GM10248 (cell line): ENCODE measurements around the gene SCARB2.

Experiments used
- CTCF ChIA-PET: fragments of 300-600 bp; sonication (Branson Sonifier 250); formaldehyde crosslinking; extraction: SDS; loops from one replicate; lab custom pipeline; 2021; ENCODE audit warnings: antibody characterized with exemption; lab: Yijun Ruan, JAX
- POLR2A ChIA-PET: fragments of 350-650 bp; sonication (Branson Sonifier 250); formaldehyde crosslinking; extraction: SDS; loops from one replicate; lab custom pipeline; 2020; ENCODE audit warnings: antibody characterized with exemption; lab: Yijun Ruan, JAX
- DNase-seq: peaks from one replicate; pipeline ENCODE4 v3.0.0; 2012; ENCODE audit errors: extremely low spot score
- CTCF ChIP-seq: IDR thresholded peaks from 2 replicates; pipeline ENCODE4 v1.5.1; 2012; ENCODE audit warnings: mild to moderate bottlenecking, low read depth; ENCODE audit errors: extremely low read depth, missing control alignments, control extremely low read depth

Gene SCARB2

GRCh38 chr4:76233529-76233928 is 19.9 kb upstream of the SCARB2 start:
- no peak for DNase-seq
- no peak for TF ChIP-seq CTCF
- ChIA-PET CTCF (no interaction called here), POLR2A (no interaction called here)

GRCh38 chr4:76233083-76233482 is 19.5 kb upstream of the SCARB2 start:
- no peak for TF ChIP-seq CTCF
- DNase-seq: no peak
- ChIA-PET CTCF (no interaction called here), POLR2A (no interaction called here)

GRCh38 chr4:76232681-76233080 is 19.1 kb upstream of the SCARB2 start:
- POLR2A ChIA-PET: no interaction called here

GRCh38 chr4:76226418-76226817 is 12.8 kb upstream of the SCARB2 start:
- POLR2A ChIA-PET: no interaction called here
- TF ChIP-seq CTCF: no peak
- CTCF ChIA-PET: interaction anchor here (0.6 kb wide), 1 partner anchor 9 kb away, joined by 3 read pairs; no protein-coding TSS in a partner anchor
- no peak for DNase-seq

More at GRCh38 chr4:76232681-76233080, 19.1 kb upstream of the SCARB2 start:
- no peak for DNase-seq
- no peak for TF ChIP-seq CTCF
- CTCF ChIA-PET: no interaction called here

GRCh38 chr4:76224171-76224570 is 10.5 kb upstream of the SCARB2 start:
- no peak for TF ChIP-seq CTCF
- ChIA-PET POLR2A (no interaction called here), CTCF (no interaction called here)
- no peak for DNase-seq

- DNase-seq: no peak
- TF ChIP-seq CTCF: no peak
- ChIA-PET CTCF (interaction anchor here (1.7 to 1.9 kb wide), 2 partner anchors 9 to 39 kb away, joined by 4 to 8 read pairs; no protein-coding TSS in a partner anchor), POLR2A (interaction anchor here (0.6 kb wide), 1 partner anchor 10 kb away, joined by 3 read pairs; no protein-coding TSS in a partner anchor)
Measured at GRCh38 chr4:76219299-76220055, 5.9 kb upstream of the SCARB2 start.
